ENCODE measurements around the gene ADD1.
"Not testable (repeated sequence)": the region's sequence is repeated elsewhere in the genome, so short reads cannot be mapped to it uniquely, and the experiment has no call there.

The ADD1 gene

DNA sequence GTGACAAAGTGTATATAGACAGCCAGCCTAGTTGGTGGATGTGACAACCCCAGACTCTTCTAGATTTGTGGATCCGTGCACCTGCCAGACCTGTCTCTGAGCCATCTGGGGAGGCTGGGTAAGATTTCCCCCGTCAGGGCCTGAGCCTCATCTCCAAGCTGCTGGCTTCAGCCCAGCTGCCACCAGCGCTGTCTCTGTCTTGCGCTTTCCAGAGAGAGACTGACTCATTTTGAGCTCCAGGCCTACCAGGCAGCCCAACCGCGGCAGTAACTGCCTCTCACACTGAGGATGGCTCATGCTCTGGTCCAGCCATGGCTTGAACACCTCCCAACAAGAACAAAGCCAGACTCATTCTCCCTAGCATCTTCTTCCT, 93.1 kb downstream of the ADD1 start:
- peak; percentile 55 for DNase-seq

DNA sequence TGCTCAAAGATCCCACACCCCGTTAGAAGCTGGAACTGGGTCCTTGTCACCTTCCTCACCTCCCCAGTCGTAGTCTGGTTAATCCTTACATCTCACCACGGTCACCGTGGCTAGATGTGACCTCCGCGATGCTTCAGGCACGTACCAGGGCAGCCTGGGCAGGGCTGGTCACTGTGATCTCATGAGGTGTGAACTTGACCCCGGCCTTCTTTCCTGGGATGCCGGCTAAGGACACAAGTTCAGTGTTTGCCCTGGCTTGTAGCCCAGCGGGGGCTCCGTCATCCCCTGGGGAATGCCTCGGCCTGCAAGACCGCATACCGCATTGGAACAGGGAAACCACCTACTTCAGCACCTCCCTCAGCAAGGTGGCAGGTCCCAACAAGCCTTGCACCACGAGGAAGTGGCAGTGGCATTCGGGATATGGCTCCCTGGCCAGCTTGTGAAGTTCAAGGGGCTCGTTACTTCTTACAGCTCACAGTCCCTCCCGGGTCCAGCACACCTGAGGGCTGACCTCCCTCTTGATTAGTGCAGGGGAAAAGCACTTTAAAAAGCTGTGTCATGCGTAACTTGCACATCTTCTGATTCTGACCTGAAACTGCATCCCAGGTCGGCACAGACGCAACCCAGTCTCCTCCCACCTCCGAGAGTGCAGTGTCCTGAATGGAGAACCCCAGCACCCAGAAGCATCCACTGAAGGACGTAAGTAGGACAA, 93.7 kb downstream of the ADD1 start:
- no peak for DNase-seq

DNA sequence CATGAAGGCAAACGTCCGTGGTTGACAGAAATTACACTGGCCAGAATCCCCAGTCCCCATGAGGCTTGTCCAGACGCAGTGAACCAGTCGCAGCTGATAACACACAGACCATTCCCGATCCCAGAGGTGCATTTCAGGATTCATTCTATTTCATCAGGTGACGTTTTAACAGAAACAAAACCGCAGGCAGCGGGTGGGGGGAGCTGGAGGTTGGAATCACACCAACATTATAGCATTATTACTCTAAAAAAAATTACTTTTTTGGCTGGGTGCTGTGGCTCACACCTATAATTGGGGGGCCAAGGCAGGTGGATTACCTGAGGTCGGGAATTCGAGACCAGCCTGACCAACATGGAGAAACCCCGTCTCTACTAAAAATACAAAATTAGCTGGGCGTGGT, 94.3 kb downstream of the ADD1 start:
- no peak for DNase-seq

DNA sequence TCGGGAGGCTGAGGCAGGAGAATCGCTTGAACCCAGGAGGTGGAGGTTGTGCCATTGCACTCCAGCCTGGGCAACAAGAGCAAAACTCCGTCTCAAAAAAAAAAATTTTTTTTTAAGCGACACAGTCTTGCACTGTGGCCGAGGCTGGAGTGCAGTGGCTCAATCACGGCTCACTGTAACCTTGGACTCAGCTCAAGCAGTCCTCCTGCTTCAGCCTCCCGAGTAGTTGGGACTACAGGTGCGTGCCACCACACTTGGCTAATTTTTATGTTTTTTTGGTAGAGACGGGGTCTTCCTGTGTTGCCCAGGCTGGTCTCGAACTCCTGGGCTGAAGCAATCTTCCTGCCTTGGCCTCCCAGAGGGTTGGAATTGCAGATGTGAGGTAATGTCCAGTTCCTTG, 94.8 kb downstream of the ADD1 start:
- DNase-seq, result not testable (repeated sequence)

DNA sequence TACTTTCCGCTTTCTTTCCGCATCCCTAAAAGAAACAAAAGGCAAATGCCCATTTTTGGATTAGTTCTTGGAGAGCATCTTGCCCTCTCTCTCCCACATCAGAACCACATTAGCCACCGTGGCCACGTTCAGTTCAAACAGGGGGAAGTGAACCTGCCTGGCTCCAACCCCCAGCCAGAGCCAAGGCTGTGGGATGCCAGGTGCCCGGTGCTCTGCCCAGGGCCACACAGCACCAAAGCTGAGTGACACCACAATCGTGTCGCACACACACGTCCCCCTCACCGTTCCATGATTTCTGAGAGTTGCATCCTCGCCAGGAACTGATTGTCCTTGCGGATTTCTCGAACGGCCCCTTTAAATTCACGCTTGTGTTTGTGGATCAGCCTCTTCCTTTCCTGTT, 95.3 kb downstream of the ADD1 start:
- DNase-seq, result no peak

DNA sequence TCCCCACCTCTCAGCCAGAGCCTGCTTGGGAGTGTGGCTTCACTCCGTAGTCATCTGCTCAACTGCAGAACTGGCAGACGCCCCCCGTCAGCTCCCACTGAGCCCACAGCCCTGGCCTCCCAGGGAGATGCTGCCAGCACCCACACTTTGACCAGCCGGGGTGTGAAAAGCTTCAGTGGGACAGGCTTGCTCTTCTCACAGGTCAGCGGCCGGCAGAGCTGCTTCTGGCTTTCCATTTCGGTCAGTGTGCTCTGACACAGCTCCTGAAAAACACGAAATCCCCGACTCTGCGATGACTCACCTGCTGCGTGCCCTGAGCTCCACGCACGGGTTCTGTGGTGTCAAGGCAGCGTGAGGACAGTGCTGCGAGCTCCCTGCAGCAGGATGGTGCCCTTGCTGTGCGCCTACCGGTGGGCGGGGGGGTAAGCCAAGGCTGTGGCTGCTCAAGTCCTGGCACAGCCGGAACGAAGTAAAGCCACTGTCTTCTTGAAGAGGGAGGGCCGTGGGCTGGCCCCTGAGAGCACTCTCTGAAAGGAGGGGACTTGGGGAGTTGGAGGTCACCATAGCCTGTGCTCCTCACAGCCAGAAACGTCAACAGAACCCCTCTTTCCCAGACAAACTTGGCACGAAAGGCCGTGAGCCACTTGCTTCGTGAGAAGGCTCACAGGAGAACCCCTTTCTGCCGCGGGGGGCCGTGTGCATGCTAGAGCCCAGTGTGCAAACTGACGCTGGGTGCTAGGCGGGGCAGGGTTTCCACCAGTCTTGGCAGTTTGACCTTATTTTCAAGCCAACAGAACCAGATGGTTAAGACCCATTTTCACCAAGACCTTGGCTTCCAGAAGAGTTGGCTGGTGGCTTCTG, 96.0 kb downstream of the ADD1 start:
- no peak for DNase-seq

DNA sequence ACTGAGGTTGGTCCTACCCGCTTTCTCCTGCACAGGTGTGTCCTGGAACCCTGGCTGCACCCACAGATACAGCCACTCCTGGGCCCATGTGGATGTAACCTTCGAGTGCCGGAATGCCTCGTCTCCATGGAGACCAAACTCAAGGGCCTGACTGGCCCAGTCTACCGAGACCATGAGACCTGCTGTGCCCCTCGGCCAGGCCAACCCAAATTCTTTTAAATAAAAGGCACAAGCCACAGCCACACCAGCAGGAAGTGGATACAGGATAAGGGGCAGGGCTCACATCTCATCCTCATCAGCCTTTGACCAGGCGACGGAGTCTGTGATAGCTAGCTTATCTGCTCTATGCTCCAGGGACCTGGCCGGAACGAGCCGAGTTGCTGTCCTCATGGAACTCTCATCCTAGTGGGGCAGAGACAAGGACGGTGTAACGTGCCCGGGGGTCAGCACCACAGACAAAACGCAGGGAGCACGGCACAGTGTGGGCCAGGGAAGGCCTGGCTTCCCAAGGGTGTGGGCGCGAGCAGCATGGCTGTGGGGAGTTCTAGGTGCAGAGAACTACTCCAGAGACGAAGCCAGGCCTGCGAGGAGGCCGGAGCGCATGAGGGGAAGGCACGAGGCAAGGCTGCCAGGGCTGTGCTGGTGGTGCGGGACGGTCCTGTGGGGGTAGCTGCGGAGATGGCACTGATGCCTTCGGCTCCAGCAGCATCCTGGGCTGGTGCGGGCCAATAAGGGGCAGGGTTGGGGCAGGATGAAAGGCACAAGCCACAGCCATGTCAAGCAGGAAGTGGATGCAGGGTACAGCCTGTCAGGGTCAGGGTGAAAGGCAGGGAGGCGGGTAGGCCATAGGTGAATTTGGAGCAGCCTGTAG, 96.9 kb downstream of the ADD1 start:
- no peak for DNase-seq

DNA sequence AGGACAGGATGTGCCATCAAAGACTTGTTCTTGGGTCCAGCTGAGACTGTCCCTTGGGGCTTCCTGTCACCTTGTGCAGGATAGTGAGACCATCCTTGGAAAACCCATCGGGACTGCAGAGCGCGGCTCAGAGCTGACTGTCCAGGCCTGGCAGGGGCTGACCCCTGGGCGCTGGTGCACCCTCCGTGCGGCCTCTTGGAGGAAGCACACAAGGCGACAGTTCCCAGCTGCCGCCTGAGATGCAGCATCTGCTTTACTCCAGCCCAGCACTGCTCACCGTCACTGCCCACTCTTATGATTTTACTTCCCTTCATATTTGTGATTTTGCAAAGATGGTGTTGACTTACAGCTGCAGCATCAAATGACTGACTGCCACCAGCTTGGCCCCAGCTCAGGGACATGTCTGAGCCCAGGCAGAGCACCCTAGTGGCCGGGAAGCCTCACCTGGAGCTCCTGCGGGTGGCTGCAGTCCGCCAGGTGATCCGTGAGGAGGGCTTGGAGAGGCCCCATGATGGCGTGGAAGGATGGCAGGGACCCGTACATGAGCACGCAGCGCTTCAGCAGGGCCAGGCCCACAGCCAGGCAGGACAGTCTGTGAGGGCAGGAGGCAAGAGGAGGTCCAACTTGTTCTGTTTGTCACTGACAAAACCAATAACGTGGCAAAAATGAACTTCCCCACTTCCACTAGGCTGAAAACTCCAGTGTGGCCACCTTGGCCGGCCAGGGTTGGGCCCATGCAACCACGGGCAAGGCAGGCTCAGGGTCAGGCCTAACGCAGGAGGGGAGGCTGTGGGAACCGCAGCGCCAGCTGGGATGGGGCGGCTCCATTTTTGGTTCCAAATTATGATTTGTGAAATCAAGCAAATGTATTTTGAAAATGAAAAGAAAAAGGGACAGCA, 97.7 kb downstream of the ADD1 start:
- no peak for DNase-seq

DNA sequence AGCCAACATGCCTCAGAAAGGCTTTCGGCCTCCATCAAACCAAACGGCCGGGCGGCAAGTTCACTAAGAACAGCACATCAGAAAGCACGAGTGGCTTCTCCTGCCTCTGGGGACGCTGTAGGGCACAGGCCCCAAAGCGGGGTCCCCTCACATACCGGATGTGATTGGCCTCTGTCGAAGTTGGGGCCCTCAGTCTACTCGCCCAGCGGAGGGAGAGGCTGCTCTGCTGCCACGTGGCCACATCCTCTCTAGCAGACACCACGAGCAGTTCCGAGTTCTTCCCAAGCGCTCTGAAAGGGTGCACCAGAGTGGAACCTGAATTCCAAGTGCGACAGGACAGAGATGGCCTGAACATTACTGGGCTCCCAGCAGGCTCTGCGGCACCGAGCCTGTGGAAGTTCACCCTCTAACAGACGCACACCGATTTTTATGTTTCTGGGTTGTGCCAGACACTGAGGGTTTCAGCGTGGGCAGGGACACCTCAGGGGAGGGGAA, 98.4 kb downstream of the ADD1 start:
- DNase-seq, result no peak

DNA sequence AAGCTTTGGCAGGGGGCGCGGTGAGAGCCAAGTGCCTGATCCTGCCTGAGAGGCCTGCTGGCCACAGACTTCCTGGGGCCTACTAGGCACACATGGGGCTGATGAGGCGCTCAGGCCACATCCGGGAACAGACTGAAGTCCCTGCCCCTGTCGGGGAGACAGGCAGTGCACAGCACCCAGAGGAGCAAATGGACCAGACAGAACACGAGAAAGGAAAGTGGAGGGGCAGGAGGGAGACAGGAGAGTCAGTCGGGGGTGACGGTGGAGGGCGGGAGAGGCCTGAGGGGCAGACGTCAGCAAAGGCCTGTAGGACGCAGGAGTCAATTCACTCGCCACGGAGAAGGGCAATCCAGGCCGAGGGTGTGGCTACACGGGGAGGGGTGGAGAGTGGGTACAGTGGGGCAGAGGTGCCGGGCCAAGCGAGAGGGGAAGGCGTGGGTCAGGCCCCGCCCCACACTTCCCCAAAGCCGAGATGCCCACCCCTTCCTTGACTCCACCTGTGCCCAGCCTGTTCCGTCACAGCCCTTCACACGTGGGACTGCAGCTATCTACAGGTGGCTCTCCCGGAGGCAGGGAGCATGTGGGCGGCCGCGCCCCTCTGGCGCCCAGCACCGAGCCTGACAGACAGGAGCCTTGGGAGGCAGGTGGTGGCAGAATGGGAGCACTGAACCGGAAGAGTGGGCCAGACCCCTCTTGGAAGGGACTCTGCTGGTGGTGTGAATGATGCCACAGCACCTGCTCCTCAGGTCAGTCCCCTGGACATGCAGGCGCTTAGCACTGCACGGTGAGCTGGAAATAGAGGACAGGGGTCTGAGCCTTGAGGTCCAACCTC, 99.1 kb downstream of the ADD1 start:
- no peak for DNase-seq

DNA sequence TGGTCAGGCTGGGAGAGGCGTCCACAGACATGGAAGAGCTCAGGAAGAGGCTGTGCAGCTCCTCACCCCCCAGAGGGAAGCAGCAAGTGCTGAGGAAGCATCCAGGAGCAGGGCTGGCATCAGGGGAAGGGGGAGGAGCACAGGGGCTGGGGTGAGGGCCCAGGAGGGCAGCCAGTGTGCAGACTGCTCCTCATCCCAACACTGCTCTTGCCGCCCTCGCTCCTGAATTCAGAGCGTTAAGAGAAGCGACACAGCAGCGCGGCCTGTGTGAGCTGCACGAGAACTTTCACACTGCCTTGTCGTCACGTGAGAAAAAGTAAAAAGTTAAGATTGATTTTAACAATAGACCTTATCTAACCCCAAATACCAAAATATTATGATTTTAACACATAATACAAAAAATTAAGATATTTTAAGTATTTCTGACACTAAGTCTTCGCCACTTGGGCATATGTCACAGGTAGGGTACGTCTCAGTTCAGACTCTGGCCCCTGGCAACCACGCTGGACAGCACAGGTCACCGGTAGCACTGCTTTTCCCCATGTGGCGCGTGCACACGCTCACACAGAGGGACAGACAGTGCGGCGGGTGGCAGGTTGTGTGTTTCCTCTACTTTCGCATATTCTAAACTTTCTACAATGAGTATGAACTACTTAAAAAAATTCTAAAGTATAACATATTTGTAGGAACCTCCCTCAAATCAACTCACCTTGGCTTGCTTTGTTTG, 99.9 kb downstream of the ADD1 start:
- DNase-seq, result no peak

DNA sequence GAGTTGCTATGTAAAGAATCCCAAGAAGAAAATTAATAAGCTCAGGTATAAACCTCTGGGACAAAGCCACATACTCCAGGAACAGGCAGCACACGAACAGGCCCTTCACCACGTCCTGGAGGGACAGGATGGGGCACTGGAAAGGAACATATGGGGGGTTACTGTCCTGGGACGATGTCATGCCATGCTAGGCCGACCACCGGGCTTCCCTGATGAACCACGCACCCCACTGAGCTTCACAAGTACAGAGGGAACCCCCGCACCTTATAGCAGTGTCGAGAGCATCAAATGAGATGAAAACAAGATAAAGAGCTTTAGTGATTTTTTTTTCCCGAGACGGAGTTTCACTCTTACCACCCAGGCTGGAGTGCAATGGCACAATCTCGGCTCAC, 100.4 kb downstream of the ADD1 start:
- no peak for DNase-seq

DNA sequence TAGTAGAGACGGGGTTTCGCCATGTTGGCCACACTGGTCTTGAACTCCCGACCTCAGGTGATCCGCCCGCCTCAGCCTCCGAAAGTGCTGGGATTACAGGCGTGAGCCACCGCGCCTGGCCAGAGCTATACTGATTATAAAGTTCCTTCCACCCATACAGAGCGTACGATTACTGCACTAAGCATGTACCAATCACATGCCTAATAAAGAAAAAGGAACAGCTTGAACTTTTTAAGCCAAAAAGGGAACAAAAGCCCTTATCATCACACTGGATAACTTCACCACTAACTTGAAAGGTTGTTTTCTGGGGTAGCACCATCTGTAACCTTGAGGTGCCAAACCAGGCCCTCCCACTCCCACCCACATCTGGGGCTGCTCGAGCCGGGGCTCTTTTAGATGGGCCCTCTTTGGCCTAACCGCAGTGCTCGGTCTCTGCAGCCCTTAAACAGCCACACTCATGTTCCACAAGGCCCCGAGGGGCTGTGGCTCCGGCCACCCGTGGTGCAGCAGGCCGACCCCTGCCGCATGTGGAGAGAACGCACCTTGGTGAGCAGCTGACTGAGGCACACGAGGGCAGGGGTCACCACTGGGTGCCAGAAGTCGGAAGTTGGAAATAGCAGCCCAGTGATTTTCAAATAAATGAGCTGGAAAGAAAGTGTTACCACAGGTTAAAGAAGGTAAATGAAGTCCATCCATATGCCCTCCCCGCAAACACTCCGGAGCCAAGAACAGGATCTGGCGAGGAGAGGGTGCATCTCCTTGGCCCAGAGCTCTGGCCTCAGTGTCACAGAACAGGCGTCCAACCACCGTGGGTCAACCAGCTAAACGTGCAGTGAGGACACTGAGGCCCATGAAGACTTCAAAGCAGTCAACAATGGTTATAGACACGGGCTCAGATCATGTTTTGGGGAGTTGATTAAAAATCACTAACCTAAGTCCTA, 101.2 kb downstream of the ADD1 start:
- no peak for DNase-seq

DNA sequence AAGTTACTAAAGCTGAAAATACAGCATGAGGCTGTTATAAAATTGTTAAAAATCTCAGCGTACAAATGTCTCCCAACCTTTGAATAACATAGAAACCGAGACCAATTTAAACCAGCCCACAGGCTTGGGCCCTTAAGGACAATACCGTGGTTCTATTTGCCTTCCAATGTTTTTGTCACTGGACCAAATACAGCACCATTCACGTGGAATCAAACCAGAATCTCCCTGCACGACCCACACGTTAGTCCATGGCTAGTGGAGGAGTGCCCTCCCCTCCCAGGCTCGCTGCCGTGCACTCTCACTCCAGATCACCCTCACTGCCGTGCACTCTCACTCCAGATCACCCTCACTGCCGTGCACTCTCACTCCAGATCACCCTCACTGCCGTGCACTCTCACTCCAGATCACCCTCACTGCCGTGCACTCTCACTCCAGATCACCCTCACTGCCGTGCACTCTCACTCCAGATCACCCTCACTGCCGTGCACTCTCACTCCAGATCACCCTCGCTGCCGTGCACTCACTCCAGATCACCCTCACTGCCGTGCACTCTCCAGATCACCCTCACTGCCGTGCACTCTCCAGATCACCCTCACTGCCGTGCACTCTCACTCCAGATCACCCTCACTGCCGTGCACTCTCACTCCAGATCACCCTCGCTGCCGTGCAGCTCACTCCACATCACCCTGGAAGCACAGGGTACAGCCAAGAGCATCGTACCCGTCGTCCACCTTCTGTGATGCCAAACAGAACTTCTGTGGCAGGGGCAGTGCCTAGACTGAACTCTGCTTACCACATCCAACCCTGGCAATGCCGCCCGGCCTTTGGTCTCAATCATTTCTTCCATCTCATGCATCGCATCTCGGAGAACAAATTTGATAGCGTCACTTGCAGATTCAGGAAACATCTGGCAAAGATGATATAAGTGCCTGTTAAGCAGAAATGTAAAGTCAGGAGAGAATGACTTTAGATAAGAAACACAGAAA, 102.3 kb downstream of the ADD1 start:
- DNase-seq, result not testable (repeated sequence)

DNA sequence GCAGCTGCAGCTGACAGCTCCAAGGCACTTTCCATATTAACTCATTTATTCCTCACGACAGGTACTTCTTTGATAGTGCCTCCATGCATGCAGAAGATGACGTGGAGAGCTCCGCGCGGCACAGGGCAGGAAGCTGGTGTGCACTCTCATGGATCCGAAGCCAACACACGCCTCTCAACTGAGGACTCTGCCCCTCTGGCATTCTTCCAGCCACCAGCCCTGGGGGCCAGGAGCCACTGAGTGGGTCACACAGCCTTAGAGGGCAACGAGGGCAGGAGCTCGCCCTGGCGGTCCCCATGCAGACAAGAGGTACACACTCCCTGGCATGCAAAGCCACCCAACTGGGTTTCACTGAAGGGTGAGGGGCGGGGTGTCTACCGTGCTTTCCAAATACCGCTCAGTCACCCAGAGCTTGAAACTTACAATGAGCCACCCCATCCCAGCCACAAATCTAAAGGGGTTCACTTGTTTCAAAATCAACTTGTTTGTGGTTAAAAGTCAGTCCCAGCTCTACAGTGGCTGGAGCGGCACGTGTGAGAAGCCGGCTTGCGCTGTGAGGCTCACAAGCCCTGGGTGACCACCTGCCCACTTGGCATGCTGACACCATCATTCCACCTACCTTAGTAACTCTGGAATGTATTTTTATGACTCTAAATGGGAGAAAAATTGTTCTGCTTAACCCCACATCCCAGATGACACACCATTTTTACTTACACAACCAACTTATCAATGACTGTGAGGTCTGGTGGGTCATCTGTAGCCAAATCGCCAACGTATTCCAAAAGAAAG, 103.4 kb downstream of the ADD1 start:
- no peak for DNase-seq

DNA sequence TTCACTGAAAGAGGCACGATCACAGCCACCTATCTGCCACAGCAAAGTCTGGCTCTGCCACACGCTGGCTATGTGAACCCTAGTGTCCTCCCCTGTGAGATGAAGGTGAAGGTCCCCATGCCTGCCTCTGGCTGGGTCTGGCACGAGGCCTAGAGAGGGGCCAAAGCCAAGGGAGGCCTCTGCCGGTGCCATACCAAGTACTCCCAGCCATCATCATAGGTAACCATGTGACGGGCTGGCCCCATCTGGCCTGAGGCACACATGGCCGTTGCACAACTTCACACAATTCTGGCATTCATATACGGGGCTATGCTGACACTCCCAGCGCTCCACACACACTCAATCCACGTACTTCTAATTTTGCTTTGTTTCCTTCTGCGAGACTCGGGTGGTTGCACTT, 104.3 kb downstream of the ADD1 start:
- no peak for DNase-seq
